HG02943 (cell line): ENCODE results near the gene EPHA6.
"Not testable (repeated sequence)": the region's sequence is repeated elsewhere in the genome, so short reads cannot be mapped to it uniquely, and the experiment has no call there.

Experiments
- ATAC-seq: cut with Tn5 transposase; IDR thresholded peaks from one replicate; pipeline ENCODE4 v1.9.1; 2021; ENCODE audit warnings: mild to moderate bottlenecking, low read depth, moderate library complexity; ENCODE audit not compliant: unreplicated experiment

Gene EPHA6

GRCh38 chr3:96900566-96900965, 86.2 kb downstream of the EPHA6 start:
- no peak for ATAC-seq

DNA sequence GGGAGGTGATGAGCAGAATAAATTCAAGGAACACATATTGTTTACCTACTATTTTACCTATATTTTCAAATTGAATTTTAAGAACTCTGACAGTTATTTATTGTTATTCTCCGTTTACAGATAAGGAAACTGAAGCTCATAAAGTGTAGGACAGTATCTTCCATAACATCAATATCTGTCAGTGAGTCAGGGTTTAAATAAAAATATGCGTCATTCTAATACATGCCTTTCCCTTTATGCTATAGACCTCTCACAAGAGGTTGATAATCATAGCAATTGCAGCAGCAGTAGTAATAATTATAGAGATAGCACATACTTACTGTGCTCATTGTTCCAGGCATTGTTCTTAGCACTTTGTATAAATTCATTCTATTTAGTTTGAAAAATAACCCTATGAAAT, 101.1 kb downstream of the EPHA6 start:
- no peak for ATAC-seq

DNA sequence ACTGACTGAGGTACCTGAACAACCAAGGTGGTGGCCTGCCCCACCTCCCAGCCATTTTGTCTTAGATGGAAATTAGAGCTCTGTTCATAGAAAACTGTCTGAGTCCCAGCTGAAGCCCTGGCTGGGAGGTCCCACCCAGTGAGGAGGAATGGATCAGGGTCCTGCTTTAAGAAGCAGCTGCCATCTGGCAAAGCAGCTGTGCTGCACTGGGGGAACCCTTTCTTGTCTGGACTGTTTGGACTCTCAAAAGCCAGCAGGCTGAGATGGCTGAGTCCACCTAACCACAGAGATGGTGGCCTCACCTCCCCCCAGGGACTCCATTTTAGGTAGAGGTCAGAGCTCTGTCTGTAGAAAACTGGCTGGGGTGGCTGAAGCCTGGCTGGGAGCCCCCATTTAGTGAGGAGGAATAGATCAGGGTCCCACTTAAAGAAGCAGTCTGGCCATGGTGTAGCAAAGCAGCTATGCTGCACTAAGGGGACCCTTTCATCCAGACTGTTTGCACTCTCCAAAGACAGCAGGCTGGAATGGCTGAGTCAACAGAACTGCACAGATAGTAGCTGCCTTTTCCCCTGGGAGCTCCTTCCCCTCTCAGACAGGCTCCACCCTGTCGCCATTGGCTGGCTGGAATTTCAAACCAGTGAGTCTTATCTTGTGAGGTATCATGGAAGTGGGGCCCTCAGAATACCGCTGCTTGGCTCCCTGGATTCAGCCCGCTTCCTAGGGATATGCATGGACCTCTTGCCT, 116.9 kb downstream of the EPHA6 start:
- ATAC-seq: no peak

- ATAC-seq: not testable (repeated sequence)
Measured at GRCh38 chr3:96942131-96942530, 127.7 kb downstream of the EPHA6 start.

DNA sequence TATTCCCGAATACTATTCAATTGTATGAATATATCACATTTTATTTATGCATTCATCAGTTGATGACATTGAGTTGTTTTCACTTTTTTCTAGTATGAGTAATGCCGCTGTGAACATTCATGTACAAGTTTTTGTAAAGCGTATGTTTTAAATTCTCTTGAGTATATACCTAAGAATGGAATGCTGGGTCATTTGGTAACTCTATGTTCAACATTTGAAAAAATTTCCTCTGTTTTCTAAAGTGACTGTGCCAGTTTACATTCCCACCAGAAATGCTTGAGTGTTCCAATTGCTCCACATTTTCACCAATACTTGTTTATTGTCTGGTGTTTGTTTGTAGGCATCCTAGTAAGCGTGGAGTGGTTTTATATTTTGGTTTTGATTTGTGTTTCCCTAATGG, 144.5 kb downstream of the EPHA6 start:
- no peak for ATAC-seq

DNA sequence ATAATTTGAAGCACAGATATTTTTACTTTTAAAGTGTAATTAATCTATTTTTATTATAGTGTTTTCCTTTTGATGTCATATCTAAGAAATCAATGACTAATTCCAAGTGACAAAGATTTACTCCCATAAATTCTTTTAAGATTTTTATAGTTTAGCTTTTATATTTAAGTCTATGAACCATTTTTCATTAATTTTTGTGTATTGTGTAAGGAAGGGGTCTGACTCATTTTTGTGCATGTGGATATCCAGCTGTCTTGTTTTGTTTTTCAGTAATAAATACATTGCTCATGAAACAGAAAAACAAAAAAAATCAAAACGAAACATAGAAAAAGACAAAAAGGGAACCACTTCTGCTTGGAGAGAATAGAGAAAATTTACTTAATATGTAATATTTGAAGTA, 145.1 kb downstream of the EPHA6 start:
- no peak for ATAC-seq

DNA sequence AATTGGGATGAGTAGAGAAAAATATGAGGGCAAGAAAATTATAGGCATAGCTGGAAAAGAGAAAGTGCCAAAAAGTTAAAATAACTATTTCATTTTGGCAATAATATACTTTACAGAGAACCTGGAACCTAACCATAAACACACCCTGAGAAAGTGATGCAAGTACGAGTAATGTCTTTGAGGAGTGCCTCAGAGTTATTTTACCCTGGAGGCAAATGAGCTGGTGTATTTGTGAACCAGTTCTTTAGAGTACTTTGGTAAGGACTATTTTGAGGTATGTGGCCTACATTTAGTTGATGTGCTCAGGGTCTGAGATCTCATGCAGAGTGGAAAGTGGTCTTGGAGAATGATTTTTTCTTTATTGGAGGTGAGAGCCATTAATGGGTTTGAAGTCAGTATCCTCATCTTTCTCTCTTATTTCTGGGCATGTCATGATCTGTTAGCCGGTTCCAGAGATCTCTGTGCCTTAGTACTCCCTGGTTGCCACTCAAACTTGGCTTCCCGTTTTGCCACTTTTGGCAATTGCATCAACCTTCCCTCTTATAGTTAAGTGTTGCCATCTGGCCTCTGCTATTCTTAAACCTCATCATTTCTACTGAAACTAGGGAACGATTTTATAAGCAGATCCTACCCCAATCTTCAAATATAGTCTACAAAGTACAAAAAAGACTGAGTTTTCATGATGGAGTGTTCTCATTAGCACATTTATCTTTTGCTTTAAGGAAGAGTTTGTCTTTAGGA, 145.7 kb downstream of the EPHA6 start:
- ATAC-seq: no peak

- ATAC-seq: no peak
Measured at GRCh38 chr3:96960661-96961330, 146.4 kb downstream of the EPHA6 start.

- no peak for ATAC-seq
Measured at GRCh38 chr3:96961576-96961975, 147.2 kb downstream of the EPHA6 start.

- no peak for ATAC-seq
Measured at GRCh38 chr3:96966181-96966929, 152.0 kb downstream of the EPHA6 start.

- no peak for ATAC-seq
Measured at GRCh38 chr3:96970211-96970610, 155.8 kb downstream of the EPHA6 start.

GRCh38 chr3:96977671-96978070, 163.3 kb downstream of the EPHA6 start:
- ATAC-seq: no peak

DNA sequence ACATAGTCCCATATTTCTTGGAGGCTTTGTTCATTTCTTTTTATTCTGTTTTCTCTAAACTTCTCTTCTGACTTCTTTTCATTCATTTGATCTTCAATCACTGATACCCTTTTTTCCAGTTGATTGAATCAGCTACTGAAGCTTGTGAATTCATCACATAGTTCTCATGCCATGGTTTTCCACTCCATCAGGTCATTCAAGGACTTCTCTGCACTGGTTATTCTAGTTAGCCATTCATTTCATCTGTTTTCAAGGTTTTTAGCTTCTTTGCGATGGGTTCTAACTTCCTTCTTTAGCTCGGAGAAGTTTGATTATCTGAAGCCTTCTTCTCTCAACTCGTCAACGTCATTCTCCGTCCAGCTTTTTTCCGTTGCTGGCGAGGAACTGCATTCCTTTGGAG, 169.3 kb downstream of the EPHA6 start:
- ATAC-seq: not testable (repeated sequence)

DNA sequence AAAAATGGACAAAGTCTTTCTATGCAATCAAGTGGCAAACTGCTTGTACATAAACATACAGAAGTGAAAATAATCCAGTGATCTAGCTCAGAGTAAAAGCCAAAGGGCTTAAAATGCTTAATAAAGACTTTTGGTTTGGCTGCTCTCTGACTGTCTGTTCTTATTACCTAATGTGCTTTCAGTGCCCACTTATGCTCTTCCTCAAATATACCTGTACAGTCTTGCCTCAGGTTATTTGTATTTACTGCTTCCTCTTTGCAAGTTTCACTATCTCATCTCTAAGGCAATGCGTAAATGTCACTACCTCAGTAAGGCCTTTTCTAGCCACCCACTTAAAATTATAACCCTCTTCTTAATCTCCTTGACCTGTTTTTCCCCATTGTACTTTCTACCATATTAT, 171.8 kb downstream of the EPHA6 start:
- no peak for ATAC-seq

DNA sequence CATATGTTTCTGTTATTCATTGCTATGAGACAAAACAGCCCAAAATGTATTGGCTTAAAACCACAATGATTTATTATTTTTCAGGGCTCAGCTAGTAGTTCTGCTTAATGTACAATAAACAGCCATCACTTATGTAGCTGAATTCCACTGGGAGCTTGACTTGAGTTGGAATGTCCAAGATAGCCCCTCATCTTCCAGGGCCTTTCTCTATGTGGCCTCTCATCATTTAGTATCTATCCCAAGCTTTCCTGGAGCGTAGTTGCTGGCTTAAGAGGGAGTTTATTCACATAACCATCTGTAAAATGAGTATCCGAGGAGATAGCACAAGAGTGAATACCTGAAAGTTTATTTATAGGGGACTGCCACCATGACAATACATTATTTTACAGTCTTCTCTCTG, 176.8 kb downstream of the EPHA6 start:
- ATAC-seq: no peak

DNA sequence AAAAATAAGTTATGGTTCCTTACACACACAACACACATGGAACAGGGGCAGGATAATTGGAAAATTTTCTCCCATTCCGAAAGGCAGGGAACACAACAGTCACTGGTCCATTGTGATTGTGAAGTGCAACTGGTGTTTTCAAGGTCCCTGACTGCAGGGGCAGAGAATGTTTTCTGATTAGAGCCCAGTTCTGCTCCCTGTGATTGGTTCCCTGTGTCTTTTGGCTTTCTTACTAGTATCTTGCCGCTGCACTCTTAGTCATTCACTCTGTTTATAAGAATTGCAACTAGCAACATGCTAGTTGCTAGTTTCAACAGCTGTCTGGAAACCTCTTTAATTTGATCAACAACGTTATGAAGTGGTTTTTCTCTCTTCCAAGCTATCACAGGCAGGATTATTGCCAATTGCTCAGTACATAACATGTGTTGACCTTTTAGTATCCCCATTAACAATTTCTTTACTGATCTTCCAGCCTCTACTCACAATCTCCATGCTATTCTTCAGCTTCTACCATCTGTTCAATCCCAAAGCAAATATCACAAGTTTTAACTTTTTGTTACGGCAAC, 177.5 kb downstream of the EPHA6 start:
- no peak for ATAC-seq

- no peak for ATAC-seq
Measured at GRCh38 chr3:96994988-96995387, 180.6 kb downstream of the EPHA6 start.

DNA sequence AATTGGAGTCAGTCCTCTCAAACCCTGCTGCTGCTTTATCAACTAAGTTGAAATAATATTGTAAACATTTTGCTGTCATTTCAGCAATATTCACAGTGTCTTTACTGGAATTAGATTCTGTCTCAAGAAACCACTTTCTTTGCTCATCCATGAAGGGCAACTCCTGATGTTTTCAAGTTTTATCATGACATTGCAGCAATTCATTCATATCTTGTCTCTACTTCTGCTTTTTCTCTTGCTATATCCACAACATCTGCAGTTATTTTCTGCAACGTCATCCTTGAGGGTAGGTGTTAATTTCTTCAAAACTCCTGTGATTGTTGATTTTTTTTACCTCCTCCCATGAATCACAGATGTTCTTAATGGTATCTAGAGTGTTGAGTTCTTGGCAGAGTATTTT, 181.6 kb downstream of the EPHA6 start:
- no peak for ATAC-seq

DNA sequence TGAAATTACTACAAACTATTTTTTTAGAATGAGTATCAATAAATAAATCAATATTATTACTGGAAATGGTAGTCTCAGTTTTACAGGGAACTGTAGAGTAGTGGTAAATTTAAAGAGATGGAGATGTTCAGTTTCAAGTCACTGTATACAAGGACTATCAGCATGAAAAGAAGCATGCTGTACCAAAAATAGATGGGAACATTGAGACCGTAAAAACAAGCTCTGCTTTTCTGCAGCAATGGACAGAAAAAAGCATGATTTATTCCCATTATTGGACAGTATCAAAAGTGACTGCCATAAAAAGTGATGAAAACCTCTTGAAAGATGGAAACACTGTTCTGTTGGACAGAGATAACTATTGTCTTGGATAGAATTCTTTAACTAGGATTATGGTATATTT, 187.2 kb downstream of the EPHA6 start:
- ATAC-seq: no peak

DNA sequence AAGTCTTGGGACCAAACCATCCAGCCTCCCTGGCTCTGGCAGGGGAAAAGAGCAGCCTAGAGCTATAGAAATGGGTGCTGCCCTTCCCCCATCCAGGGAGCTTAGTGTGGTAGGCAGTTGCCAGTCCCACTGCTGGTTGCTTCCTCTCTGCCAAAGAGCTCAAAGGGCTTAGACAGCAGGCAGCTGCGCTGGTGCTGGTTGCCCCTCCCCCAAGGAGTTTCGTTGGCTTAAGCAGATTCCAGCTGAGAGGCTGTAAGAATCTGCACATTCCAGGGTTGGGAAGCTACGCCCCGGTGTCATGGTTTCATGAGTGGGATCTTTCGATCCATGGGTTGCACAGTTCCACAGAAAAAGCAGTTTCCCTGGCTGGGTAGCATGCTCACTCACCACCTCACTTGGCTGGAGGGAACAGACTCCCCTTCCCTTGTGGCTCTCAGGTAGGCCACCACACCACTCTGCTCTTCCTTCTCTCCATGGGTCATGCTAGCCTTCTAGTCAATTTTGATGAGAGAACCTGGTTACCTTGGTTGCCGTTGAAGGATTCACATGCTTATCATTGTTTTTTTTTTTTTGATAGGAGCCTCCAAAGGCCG, 195.1 kb downstream of the EPHA6 start:
- no peak for ATAC-seq
